Measurements from ENCODE around the gene GPER1.
"Not testable (repeated sequence)": the region's sequence is repeated elsewhere in the genome, so short reads cannot be mapped to it uniquely, and the experiment has no call there.

GPER1 gene

GRCh38 chr7:1134951-1135350 lies 47.0 kb downstream of the GPER1 start:
- no peak overlapping the region for H3K4me3 ChIP-seq (ENCODE audit: control insufficient read depth, low read depth, low read length)
- DNase-seq (ENCODE audit: low read depth): no peak
- TF ChIP-seq, protein P1, sequence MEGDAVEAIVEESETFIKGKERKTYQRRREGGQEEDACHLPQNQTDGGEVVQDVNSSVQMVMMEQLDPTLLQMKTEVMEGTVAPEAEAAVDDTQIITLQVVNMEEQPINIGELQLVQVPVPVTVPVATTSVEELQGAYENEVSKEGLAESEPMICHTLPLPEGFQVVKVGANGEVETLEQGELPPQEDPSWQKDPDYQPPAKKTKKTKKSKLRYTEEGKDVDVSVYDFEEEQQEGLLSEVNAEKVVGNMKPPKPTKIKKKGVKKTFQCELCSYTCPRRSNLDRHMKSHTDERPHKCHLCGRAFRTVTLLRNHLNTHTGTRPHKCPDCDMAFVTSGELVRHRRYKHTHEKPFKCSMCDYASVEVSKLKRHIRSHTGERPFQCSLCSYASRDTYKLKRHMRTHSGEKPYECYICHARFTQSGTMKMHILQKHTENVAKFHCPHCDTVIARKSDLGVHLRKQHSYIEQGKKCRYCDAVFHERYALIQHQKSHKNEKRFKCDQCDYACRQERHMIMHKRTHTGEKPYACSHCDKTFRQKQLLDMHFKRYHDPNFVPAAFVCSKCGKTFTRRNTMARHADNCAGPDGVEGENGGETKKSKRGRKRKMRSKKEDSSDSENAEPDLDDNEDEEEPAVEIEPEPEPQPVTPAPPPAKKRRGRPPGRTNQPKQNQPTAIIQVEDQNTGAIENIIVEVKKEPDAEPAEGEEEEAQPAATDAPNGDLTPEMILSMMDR (IDR thresholded peaks at IDR 0.05; ENCODE audit: control insufficient read depth, insufficient read depth, low read depth, low read length, missing control alignments): no peak

- TF ChIP-seq, protein P1 (IDR thresholded peaks at IDR 0.05; ENCODE audit: control insufficient read depth, insufficient read depth, low read depth, low read length, missing control alignments): no peak
- H3K4me3 ChIP-seq (ENCODE audit: control insufficient read depth, low read depth, low read length): peak overlapping the region; percentile 84
- DNase-seq (ENCODE audit: low read depth): no peak
Measured at GRCh38 chr7:1136841-1137516, 49.1 kb downstream of the GPER1 start.

DNA sequence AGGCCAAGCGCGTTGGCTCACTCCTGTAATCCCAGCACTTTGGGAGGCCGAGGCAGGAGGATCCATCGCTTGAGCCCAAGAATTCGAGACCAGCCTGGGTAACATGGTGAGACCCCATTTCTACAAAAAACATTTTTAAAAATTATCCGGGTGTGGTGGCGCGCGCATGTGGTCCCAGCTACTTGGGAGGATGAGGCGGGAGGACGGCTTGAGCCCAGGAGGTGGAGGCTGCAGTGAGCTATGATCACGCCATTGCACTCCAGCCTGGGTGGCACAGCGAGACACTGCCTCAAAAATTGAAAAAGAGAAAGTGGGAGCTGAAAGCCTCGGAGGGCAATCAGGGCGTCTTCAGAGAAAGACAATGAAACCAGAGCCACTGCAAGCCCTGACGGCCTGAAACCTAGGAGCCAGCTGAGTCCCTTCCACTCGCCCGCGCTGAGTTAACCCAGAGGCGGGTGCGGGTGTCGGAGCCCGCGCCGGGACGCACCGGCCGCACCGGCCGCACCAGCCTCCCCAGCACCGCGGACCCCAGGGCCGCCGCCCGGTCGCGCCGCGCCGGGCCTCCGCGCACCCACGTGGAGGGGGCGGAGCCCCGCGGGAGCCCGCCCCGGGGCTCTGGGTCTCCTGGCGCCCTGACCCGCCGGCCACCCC lies 49.7 kb downstream of the GPER1 start:
- TF ChIP-seq, protein P1 (IDR thresholded peaks at IDR 0.05; ENCODE audit: control insufficient read depth, insufficient read depth, low read depth, low read length, missing control alignments): no peak
- DNase-seq (ENCODE audit: low read depth): no peak
- H3K4me3 ChIP-seq (ENCODE audit: control insufficient read depth, low read depth, low read length): peak overlapping the region; percentile 84

- H3K4me3 ChIP-seq (ENCODE audit: control insufficient read depth, low read depth, low read length): no peak overlapping the region
- TF ChIP-seq, protein P1 (IDR thresholded peaks at IDR 0.05; ENCODE audit: control insufficient read depth, insufficient read depth, low read depth, low read length, missing control alignments): no peak
- no peak for DNase-seq (ENCODE audit: low read depth)
Measured at GRCh38 chr7:1140476-1141104, 52.7 kb downstream of the GPER1 start.

DNA sequence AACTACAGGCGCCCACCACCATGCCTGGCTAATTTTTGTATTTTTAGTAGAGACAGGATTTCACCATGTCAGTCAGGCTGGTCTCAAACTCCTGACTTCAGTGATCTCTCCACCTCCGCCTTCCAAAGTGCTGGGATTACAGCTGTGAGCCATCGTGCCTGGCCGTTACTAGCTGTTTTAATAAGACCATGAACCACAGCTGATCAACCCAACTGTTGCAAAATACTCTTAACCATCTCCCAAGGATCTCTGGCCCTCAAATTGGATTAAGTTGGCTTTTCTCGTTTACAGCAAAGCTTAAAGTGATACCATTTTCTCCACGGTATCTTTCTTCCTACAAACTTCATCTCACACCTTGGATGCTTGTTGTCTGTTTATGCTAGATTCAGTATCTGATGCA lies 53.7 kb downstream of the GPER1 start:
- TF ChIP-seq, protein P1 (IDR thresholded peaks at IDR 0.05; ENCODE audit: control insufficient read depth, insufficient read depth, low read depth, low read length, missing control alignments): no peak
- no peak for DNase-seq (ENCODE audit: low read depth)

DNA sequence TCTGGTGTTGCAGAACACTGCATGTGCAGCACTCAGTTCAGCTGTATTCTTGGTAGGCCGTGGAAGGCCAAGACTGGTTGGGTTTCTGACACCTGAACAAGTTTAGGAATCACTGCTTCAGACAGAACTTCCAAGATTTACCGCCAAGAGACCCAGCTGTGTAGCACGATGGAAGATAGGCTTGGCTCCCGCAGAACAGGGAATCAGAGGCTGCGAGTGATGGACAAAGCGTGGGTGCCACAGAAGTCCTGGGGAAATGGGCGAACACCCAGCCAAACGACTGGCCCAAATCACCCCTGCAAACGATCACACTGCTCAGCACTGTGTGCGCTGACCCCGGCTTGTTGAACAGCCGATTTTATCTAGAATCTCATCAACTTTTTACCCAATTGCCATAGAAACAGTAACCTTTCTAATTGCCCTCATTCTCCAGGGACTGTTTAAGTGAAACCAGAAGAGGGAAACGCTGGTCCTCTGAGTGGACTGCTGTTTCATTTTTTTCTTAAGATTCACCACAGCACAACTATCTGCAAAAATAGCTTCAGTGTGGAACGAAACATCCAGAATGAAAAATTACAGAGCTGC lies 54.2 kb downstream of the GPER1 start:
- no peak for DNase-seq (ENCODE audit: low read depth)
- no peak overlapping the region for H3K4me3 ChIP-seq (ENCODE audit: control insufficient read depth, low read depth, low read length)
- TF ChIP-seq, protein P1 (IDR thresholded peaks at IDR 0.05; ENCODE audit: control insufficient read depth, insufficient read depth, low read depth, low read length, missing control alignments): no peak

More for the DNA sequence above, 53.7 kb downstream of the GPER1 start:
- no peak overlapping the region for H3K4me3 ChIP-seq (ENCODE audit: control insufficient read depth, low read depth, low read length)

DNA sequence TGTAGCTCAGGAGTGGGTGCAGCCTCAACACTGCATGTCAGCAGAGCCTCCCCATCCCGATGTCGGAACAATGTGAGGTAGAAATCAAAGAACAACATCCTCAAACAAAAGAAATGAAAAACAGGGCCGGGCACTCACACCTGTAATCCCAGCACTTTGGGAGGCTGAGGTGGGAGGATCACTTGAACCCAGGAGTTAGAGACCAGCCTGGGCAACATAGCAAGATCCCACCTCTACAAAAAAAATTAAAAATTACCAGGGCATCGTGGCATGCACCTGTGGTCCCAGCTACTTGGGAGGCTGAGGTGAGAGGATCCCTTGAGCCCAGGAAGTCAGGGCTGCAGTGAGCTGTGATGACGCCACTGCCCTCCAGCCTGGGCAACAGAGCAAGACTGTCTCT lies 55.1 kb downstream of the GPER1 start:
- not testable (repeated sequence) for H3K4me3 ChIP-seq (ENCODE audit: control insufficient read depth, low read depth, low read length); DNase-seq (ENCODE audit: low read depth)

All from AG09309 (cell line).